B cell (primary cell): ENCODE measurements around the gene ASB2. TPM values are rescaled to one million over a fixed set of nuclear protein-coding genes. Genes with fewer than 3 reads are reported as not detected.
A peak's percentile ranks its signal among the peaks of the same experiment; 100 is the strongest.

ENCODE experiments used
- ATAC-seq: fragments of 200-7000 bp; cut with Tn5 transposase; one replicate; pipeline ENCODE4 v1.10.0; 2021; ENCODE audit warnings: low read depth, mild to moderate bottlenecking, moderate number of reproducible peaks, moderate library complexity
- CTCF ChIA-PET: fragments of 350-600 bp; sonication (Branson Sonifier 250); formaldehyde crosslinking; loops from one replicate; lab custom pipeline; 2021; ENCODE audit warnings: antibody characterized with exemption, inconsistent platforms; lab: Charles Lee
- POLR2A ChIA-PET: fragments of 350-600 bp; sonication (Branson Sonifier 250); formaldehyde crosslinking; loops from one replicate; lab custom pipeline; 2021; ENCODE audit warnings: antibody characterized with exemption; lab: Charles Lee
- DNase-seq: peaks from one replicate; pipeline ENCODE4 v3.0.0; 2013
- H2AFZ ChIP-seq: 2 replicates; pipeline ENCODE4 v1.6.1; 2012; ENCODE audit warnings: mild to moderate bottlenecking, low read depth, low read length; ENCODE audit not compliant: insufficient read depth, poor library complexity, severe bottlenecking
- H3K27ac ChIP-seq, 2 donors: 1 replicate in 1 of 2; 2 replicates in 1 of 2; pipeline ENCODE4 v1.5.1; 2012 to 2013; ENCODE audit warnings: low read length in 2 of 2, mild to moderate bottlenecking in 2 of 2, moderate library complexity in 1 of 2
- H3K27me3 ChIP-seq, 4 experiments: fragments of 200-600 bp in 1 of 4; sonication (generic) in 1 of 4; replicated peaks in 1 of 4; 1 replicate in 2 of 4; 2 replicates in 2 of 4; pipeline versions ENCODE4 v1.6.1 to v1.7.0; 2013 to 2016; ENCODE audit warnings: low read length in 3 of 4, mild to moderate bottlenecking in 2 of 4, mixed read lengths in 1 of 4, moderate library complexity in 1 of 4; ENCODE audit not compliant: insufficient read depth in 4 of 4, control insufficient read depth in 3 of 4; ENCODE audit errors: control extremely low read depth in 1 of 4
- H3K36me3 ChIP-seq, 2 experiments: replicated peaks in 1 of 2; 1 replicate in 1 of 2; 2 replicates in 1 of 2; pipeline versions ENCODE4 v1.6.1 to v1.7.1; 2013; ENCODE audit warnings: low read length in 1 of 2; ENCODE audit not compliant: insufficient read depth in 2 of 2, control insufficient read depth in 1 of 2; ENCODE audit errors: control extremely low read depth in 1 of 2, extremely low read depth in 1 of 2
- H3K4me1 ChIP-seq, 2 donors: fragments of 200-600 bp in 1 of 2; sonication (generic) in 1 of 2; 1 replicate in 1 of 2; 2 replicates in 1 of 2; pipeline versions ENCODE4 v1.5.1 to v1.6.1; 2013 to 2017; ENCODE audit warnings: low read length in 2 of 2; ENCODE audit not compliant: control insufficient read depth in 2 of 2, insufficient read depth in 2 of 2
- H3K4me2 ChIP-seq: replicated peaks from 2 replicates; pipeline ENCODE3; 2012; ENCODE audit warnings: mild to moderate bottlenecking, low read depth, low read length; ENCODE audit not compliant: poor library complexity, severe bottlenecking
- H3K4me3 ChIP-seq, 5 experiments: fragments of 200-600 bp in 1 of 5; sonication (generic) in 1 of 5; 1 replicate in 3 of 5; 2 replicates in 2 of 5; pipeline versions ENCODE4 v1.5.1 to v1.7.0; 2011 to 2016; ENCODE audit warnings: low read length in 4 of 5, mild to moderate bottlenecking in 4 of 5, low read depth in 2 of 5, control low read depth in 1 of 5, moderate library complexity in 1 of 5; ENCODE audit not compliant: insufficient read depth in 1 of 5; ENCODE audit errors: control extremely low read depth in 1 of 5, extremely low read depth in 1 of 5
- H3K79me2 ChIP-seq: fragments of 200-600 bp; sonication (generic); one replicate; pipeline ENCODE4 v1.6.0; 2016; ENCODE audit warnings: low read length; ENCODE audit not compliant: control insufficient read depth, insufficient read depth
- H3K9ac ChIP-seq: fragments of 200-600 bp; sonication (generic); 2 replicates; pipeline ENCODE4 v1.6.1; 2017; ENCODE audit warnings: mild to moderate bottlenecking, low read length, moderate library complexity
- H3K9me3 ChIP-seq, 3 donors: one replicate each; pipeline versions ENCODE4 v1.6.1 to v1.7.1; 2013; ENCODE audit warnings: low read length in 2 of 3; ENCODE audit not compliant: control insufficient read depth in 2 of 3, insufficient read depth in 1 of 3; ENCODE audit errors: control extremely low read depth in 1 of 3
- H4K20me1 ChIP-seq: 2 replicates; pipeline ENCODE4 v1.6.0; 2012; ENCODE audit warnings: mild to moderate bottlenecking, low read length; ENCODE audit not compliant: insufficient read depth, control insufficient read depth, poor library complexity, severe bottlenecking
- H3K27ac Mint-ChIP-seq: one replicate; pipeline ENCODE4 v1.8.0; 2021; ENCODE audit warnings: mixed read lengths
- H3K27me3 Mint-ChIP-seq: one replicate; pipeline ENCODE4 v1.8.0; 2021; ENCODE audit warnings: mixed read lengths
- H3K4me1 Mint-ChIP-seq: one replicate; pipeline ENCODE4 v1.8.0; 2021; ENCODE audit warnings: mixed read lengths
- H3K4me3 Mint-ChIP-seq: one replicate; pipeline ENCODE4 v1.8.0; 2021; ENCODE audit warnings: mixed read lengths
- H3K9me3 Mint-ChIP-seq: one replicate; pipeline ENCODE4 v1.8.0; 2022; ENCODE audit warnings: mixed read lengths; ENCODE audit not compliant: insufficient read depth
- CTCF ChIP-seq: fragments of 200-600 bp; IDR thresholded peaks from one replicate; pipeline ENCODE4 v1.8.0; 2022; ENCODE audit warnings: antibody characterized with exemption, mild to moderate bottlenecking
- EZH2 ChIP-seq: IDR thresholded peaks from 2 replicates; pipeline ENCODE4 v1.6.1; 2012; ENCODE audit warnings: borderline replicate concordance, low read depth, mild to moderate bottlenecking, moderate library complexity, low read length; ENCODE audit not compliant: insufficient read depth, poor library complexity, severe bottlenecking
- WGBS: methylation state at CpG from one replicate; pipeline ENCODE4 v1.1.5; 2013; ENCODE audit warnings: missing lambda C conversion rate; ENCODE audit not compliant: insufficient coverage; 5-methylcytosine and 5-hydroxymethylcytosine counted together
- intact Hi-C: fragments of 100-400 bp; cut with micrococcal nuclease; formaldehyde crosslinking; loops from one replicate; pipeline ENCODE4 v1.10.0; 2022
- polyA plus RNA-seq: library from polyadenylated mRNA; depleted of rRNA; stranded (reverse); fragments of >200 nt; gene quantifications from 2 replicates; pipeline ENCODE4 v1.2.3, GENCODE V29; 2012
- total RNA-seq, 2 donors: library from RNA; stranded (reverse); fragments of 120-200 nt in 1 of 2; gene quantifications; 1 replicate in 1 of 2; 2 replicates in 1 of 2; pipeline versions ENCODE4 v1.2.3 to v1.2.4, GENCODE V29; 2013 to 2022

Gene ASB2
- total and polyA plus RNA-seq, 2 donors (not counting 1 experiment from before 2014, with no cell fraction given), result 1.5 to 2.7 TPM

- 0% methylated on average over 2 of the region's 2 CpGs for WGBS
- H3K4me1 ChIP-seq, result peaks cover 4 to 10% of the 10 kb centered on the region in 2 donors
- H3K4me3 ChIP-seq, result no peak overlapping the region
- peak overlapping the region; percentile 5 for H3K4me2 ChIP-seq
- Mint-ChIP-seq H3K27ac (no peak overlapping the region), H3K27me3 (peaks cover 37% of the 10 kb centered on the region), H3K4me1 (peaks cover 9% of the 10 kb centered on the region), H3K9me3 (no peaks in the 10 kb centered on the region), H3K4me3 (no peak overlapping the region)
- H3K27ac ChIP-seq, result no peak overlapping the region
- intact Hi-C loops, result no loop called here
- ATAC-seq (no peak), DNase-seq (no peak)
- no peaks in the 10 kb centered on the region for H3K79me2 ChIP-seq
- H4K20me1 ChIP-seq, result no peaks in the 10 kb centered on the region
- no peak overlapping the region for H3K9ac ChIP-seq
- H3K9me3 ChIP-seq, result no peaks in the 10 kb centered on the region
- H3K27me3 ChIP-seq, result peaks cover 0 to 37% (median 6%) of the 10 kb centered on the region in 4 experiments
- no peak for TF ChIP-seq EZH2
- no peak for TF ChIP-seq CTCF
- H2AFZ ChIP-seq, result no peak overlapping the region
- POLR2A ChIA-PET, result no interaction called here
- H3K36me3 ChIP-seq, result no peaks in the 10 kb centered on the region
- CTCF ChIA-PET, result interaction anchor here (0.9 to 1.5 kb wide), 4 partner anchors 11 to 72 kb away, joined by 3 to 8 read pairs (median 6); no protein-coding TSS in a partner anchor
These were observed 35.4 kb upstream of the ASB2 start for GRCh38 chr14:94011795-94012194.

- Histone ChIP-seq H3K4me1 (peaks cover 4 to 10% of the 10 kb centered on the region in 2 donors), H3K79me2 (no peaks in the 10 kb centered on the region), H2AFZ (no peak overlapping the region), H3K9ac (no peak overlapping the region), H3K27me3 (peaks cover 0 to 37% (median 6%) of the 10 kb centered on the region in 4 experiments), H3K4me2 (no peak overlapping the region), H3K4me3 (no peak overlapping the region), H4K20me1 (no peaks in the 10 kb centered on the region), H3K36me3 (no peaks in the 10 kb centered on the region), H3K27ac (no peak overlapping the region), H3K9me3 (no peaks in the 10 kb centered on the region)
- DNase-seq, result no peak
- Mint-ChIP-seq H3K27ac (no peak overlapping the region), H3K27me3 (peaks cover 42% of the 10 kb centered on the region), H3K4me1 (peaks cover 9% of the 10 kb centered on the region), H3K9me3 (no peaks in the 10 kb centered on the region), H3K4me3 (no peak overlapping the region)
- ATAC-seq, result no peak
- intact Hi-C loops, result no loop called here
- ChIA-PET POLR2A (no interaction called here), CTCF (interaction anchor here (1.5 to 2.9 kb wide), 3 partner anchors 10 to 71 kb away, joined by 6 to 11 read pairs (median 8); no protein-coding TSS in a partner anchor)
- no peak for TF ChIP-seq EZH2
- TF ChIP-seq CTCF, result no peak
- 83% methylated on average over 6 of the region's 6 CpGs for WGBS
These were observed 34.3 kb upstream of the ASB2 start for GRCh38 chr14:94010625-94011024.
